ENCODE results near the gene KCNQ1.

DNA sequence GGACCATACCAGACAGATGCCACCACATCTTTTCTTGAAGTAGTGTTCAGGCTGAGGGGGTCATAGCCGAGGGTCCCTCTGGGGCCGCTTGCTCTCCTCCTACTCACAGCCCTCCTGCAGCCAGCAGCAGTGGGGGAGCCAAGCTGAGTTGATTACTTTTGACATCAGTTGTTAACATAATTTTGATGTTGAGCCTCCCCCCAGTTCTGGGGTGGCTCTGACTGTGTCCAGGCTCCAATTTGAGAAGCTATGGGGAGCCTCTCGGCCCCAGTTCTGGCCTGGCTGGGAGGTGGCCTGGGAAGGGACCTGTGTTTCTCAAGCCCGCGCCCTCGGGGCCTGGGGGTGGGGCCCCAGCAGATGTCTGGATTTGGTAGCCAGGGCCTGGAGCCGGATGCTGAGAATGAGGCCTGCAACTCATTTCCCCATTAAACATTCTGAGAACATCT lies 207.0 kb downstream of the KCNQ1 start:
- TF ChIP-seq, protein P1, sequence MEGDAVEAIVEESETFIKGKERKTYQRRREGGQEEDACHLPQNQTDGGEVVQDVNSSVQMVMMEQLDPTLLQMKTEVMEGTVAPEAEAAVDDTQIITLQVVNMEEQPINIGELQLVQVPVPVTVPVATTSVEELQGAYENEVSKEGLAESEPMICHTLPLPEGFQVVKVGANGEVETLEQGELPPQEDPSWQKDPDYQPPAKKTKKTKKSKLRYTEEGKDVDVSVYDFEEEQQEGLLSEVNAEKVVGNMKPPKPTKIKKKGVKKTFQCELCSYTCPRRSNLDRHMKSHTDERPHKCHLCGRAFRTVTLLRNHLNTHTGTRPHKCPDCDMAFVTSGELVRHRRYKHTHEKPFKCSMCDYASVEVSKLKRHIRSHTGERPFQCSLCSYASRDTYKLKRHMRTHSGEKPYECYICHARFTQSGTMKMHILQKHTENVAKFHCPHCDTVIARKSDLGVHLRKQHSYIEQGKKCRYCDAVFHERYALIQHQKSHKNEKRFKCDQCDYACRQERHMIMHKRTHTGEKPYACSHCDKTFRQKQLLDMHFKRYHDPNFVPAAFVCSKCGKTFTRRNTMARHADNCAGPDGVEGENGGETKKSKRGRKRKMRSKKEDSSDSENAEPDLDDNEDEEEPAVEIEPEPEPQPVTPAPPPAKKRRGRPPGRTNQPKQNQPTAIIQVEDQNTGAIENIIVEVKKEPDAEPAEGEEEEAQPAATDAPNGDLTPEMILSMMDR (IDR thresholded peaks at IDR 0.05; ENCODE audit: extremely low read depth in 1 of 2, insufficient read depth in 1 of 2, low read depth in 1 of 2, low read length in 2 of 2), result no peak
- TF ChIP-seq EZH2 (IDR thresholded peaks at IDR 0.05; ENCODE audit: borderline replicate concordance, low read depth, low read length, severe bottlenecking) (no peak), GATA2 (IDR thresholded peaks at IDR 0.05; ENCODE audit: insufficient read depth, insufficient read length, low read depth, low read length) (no peak), POLR2AphosphoS5 (IDR thresholded peaks at IDR 0.05; ENCODE audit: insufficient read depth, low read depth, low read length) (no peak), POLR2A (IDR thresholded peaks at IDR 0.05; ENCODE audit: low read depth, low read length) (no peak)
